Activated naive CD8-positive, alpha-beta T cell treated with anti-CD3 and anti-CD28 coated beads for 36 hours (primary cell): ENCODE measurements around the gene KNSTRN. TPM values are rescaled to one million over a fixed set of nuclear protein-coding genes. Genes with fewer than 3 reads are reported as not detected.

Experiments
- DNase-seq: peaks from one replicate; pipeline ENCODE4 v3.0.0; 2021
- H3K27ac Mint-ChIP-seq: one replicate; pipeline ENCODE4 v1.8.0; 2022; ENCODE audit warnings: mild to moderate bottlenecking, moderate library complexity, mixed read lengths
- H3K27me3 Mint-ChIP-seq: one replicate; pipeline ENCODE4 v1.8.0; 2022; ENCODE audit warnings: mild to moderate bottlenecking, mixed read lengths
- H3K36me3 Mint-ChIP-seq: one replicate; pipeline ENCODE4 v1.8.0; 2021; ENCODE audit warnings: mild to moderate bottlenecking, mixed read lengths
- H3K4me1 Mint-ChIP-seq: one replicate; pipeline ENCODE4 v1.8.0; 2021; ENCODE audit warnings: mixed read lengths
- H3K4me3 Mint-ChIP-seq: one replicate; pipeline ENCODE4 v1.8.0; 2022; ENCODE audit warnings: mild to moderate bottlenecking, moderate library complexity, mixed read lengths
- H3K9me3 Mint-ChIP-seq: one replicate; pipeline ENCODE4 v1.8.0; 2022; ENCODE audit warnings: mixed read lengths
- total RNA-seq, 2 experiments: library from RNA; stranded (reverse); gene quantifications; one replicate each; pipeline ENCODE4 v1.2.3, GENCODE V29; 2021

The KNSTRN gene
- total RNA-seq, 2 experiments from 2014 or later: 54.3 to 56.3 TPM

- peak overlapping the region; percentile 60 for H3K4me3 Mint-ChIP-seq
Measured at GRCh38 chr15:40397688-40398412, 15.3 kb downstream of the KNSTRN start.

GRCh38 chr15:40398413-40398873 is 15.9 kb downstream of the KNSTRN start:
- no peak for DNase-seq
- Mint-ChIP-seq H3K9me3 (no peaks in the 10 kb centered on the region), H3K36me3 (peaks cover 9% of the 10 kb centered on the region), H3K27me3 (no peaks in the 10 kb centered on the region), H3K4me1 (peaks cover 19% of the 10 kb centered on the region), H3K27ac (peak overlapping the region; percentile 88), H3K4me3 (peak overlapping the region; percentile 60)

More at GRCh38 chr15:40397688-40398412, 15.3 kb downstream of the KNSTRN start:
- no peak for DNase-seq
- Mint-ChIP-seq H3K9me3 (no peaks in the 10 kb centered on the region), H3K27me3 (no peaks in the 10 kb centered on the region), H3K36me3 (peaks cover 12% of the 10 kb centered on the region), H3K27ac (peak overlapping the region; percentile 70), H3K4me1 (peaks cover 18% of the 10 kb centered on the region)

GRCh38 chr15:40399370-40399769 is 16.8 kb downstream of the KNSTRN start:
- H3K27ac Mint-ChIP-seq: no peak overlapping the region
- no peak overlapping the region for H3K4me3 Mint-ChIP-seq

GRCh38 chr15:40405501-40406381 is 23.2 kb downstream of the KNSTRN start, which contains the start of gene IVD:
Gene IVD (plus strand): TSS chr15:40405795. CDS start chr15:40405828, 33 bp downstream.
- H3K27ac Mint-ChIP-seq: peak within 1 kb of the TSS; percentile 94
- DNase-seq: peak; percentile 97
- H3K4me1 Mint-ChIP-seq: peaks cover 45% of the 10 kb centered on the region
- peaks cover 13% of the 10 kb centered on the region for H3K36me3 Mint-ChIP-seq
- H3K4me3 Mint-ChIP-seq: peak within 1 kb of the TSS; percentile 78
- H3K27me3 Mint-ChIP-seq: no peaks in the 10 kb centered on the region
- H3K9me3 Mint-ChIP-seq: no peaks in the 10 kb centered on the region

More at GRCh38 chr15:40399370-40399769, 16.8 kb downstream of the KNSTRN start:
- no peak for DNase-seq
- peaks cover 6% of the 10 kb centered on the region for H3K36me3 Mint-ChIP-seq
- no peaks in the 10 kb centered on the region for H3K9me3 Mint-ChIP-seq
- no peaks in the 10 kb centered on the region for H3K27me3 Mint-ChIP-seq
- peaks cover 24% of the 10 kb centered on the region for H3K4me1 Mint-ChIP-seq

- H3K4me3 Mint-ChIP-seq: peak overlapping the region; percentile 78
- H3K9me3 Mint-ChIP-seq: no peaks in the 10 kb centered on the region
- no peak for DNase-seq
- H3K36me3 Mint-ChIP-seq: peaks cover 30% of the 10 kb centered on the region
- H3K4me1 Mint-ChIP-seq: peaks cover 45% of the 10 kb centered on the region
- no peaks in the 10 kb centered on the region for H3K27me3 Mint-ChIP-seq
- H3K27ac Mint-ChIP-seq: peak overlapping the region; percentile 43
Measured at GRCh38 chr15:40407330-40407990, 24.9 kb downstream of the KNSTRN start.

GRCh38 chr15:40409366-40409765 is 26.8 kb downstream of the KNSTRN start:
- DNase-seq: no peak
- H3K27me3 Mint-ChIP-seq: no peaks in the 10 kb centered on the region
- H3K36me3 Mint-ChIP-seq: peaks cover 32% of the 10 kb centered on the region
- H3K9me3 Mint-ChIP-seq: no peaks in the 10 kb centered on the region
- H3K4me3 Mint-ChIP-seq: no peak overlapping the region
- peak overlapping the region; percentile 65 for H3K27ac Mint-ChIP-seq
- H3K4me1 Mint-ChIP-seq: peaks cover 39% of the 10 kb centered on the region

- H3K27me3 Mint-ChIP-seq: no peaks in the 10 kb centered on the region
- H3K9me3 Mint-ChIP-seq: no peaks in the 10 kb centered on the region
- no peak overlapping the region for H3K4me3 Mint-ChIP-seq
- H3K27ac Mint-ChIP-seq: peak overlapping the region; percentile 64
- no peak for DNase-seq
- peaks cover 30% of the 10 kb centered on the region for H3K4me1 Mint-ChIP-seq
- H3K36me3 Mint-ChIP-seq: peaks cover 32% of the 10 kb centered on the region
Measured at GRCh38 chr15:40410476-40410875, 28.0 kb downstream of the KNSTRN start.

GRCh38 chr15:40412095-40412759 is 29.7 kb downstream of the KNSTRN start:
- no peaks in the 10 kb centered on the region for H3K27me3 Mint-ChIP-seq
- DNase-seq: no peak
- peak overlapping the region; percentile 11 for H3K27ac Mint-ChIP-seq
- no peaks in the 10 kb centered on the region for H3K9me3 Mint-ChIP-seq
- peaks cover 21% of the 10 kb centered on the region for H3K4me1 Mint-ChIP-seq
- no peak overlapping the region for H3K4me3 Mint-ChIP-seq
- peaks cover 26% of the 10 kb centered on the region for H3K36me3 Mint-ChIP-seq

- H3K36me3 Mint-ChIP-seq: peaks cover 26% of the 10 kb centered on the region
- peaks cover 14% of the 10 kb centered on the region for H3K4me1 Mint-ChIP-seq
- no peaks in the 10 kb centered on the region for H3K9me3 Mint-ChIP-seq
- DNase-seq: no peak
- no peaks in the 10 kb centered on the region for H3K27me3 Mint-ChIP-seq
- H3K27ac Mint-ChIP-seq: no peak overlapping the region
- H3K4me3 Mint-ChIP-seq: no peak overlapping the region
Measured at GRCh38 chr15:40413036-40413435, 30.5 kb downstream of the KNSTRN start.

GRCh38 chr15:40414816-40415215 is 32.3 kb downstream of the KNSTRN start:
- H3K4me3 Mint-ChIP-seq: no peak overlapping the region
- H3K9me3 Mint-ChIP-seq: no peaks in the 10 kb centered on the region
- H3K4me1 Mint-ChIP-seq: no peaks in the 10 kb centered on the region
- H3K27me3 Mint-ChIP-seq: no peaks in the 10 kb centered on the region
- DNase-seq: no peak
- H3K27ac Mint-ChIP-seq: no peak overlapping the region
- H3K36me3 Mint-ChIP-seq: peaks cover 20% of the 10 kb centered on the region

GRCh38 chr15:40415226-40415625 is 32.7 kb downstream of the KNSTRN start:
- H3K36me3 Mint-ChIP-seq: peaks cover 20% of the 10 kb centered on the region

GRCh38 chr15:40416056-40416455 is 33.5 kb downstream of the KNSTRN start:
- peaks cover 15% of the 10 kb centered on the region for H3K36me3 Mint-ChIP-seq
- no peak for DNase-seq
- no peaks in the 10 kb centered on the region for H3K27me3 Mint-ChIP-seq
- no peak overlapping the region for H3K4me3 Mint-ChIP-seq
- no peaks in the 10 kb centered on the region for H3K4me1 Mint-ChIP-seq
- H3K27ac Mint-ChIP-seq: peak overlapping the region; percentile 43
- H3K9me3 Mint-ChIP-seq: no peaks in the 10 kb centered on the region

More at GRCh38 chr15:40415226-40415625, 32.7 kb downstream of the KNSTRN start:
- Mint-ChIP-seq H3K4me1 (no peaks in the 10 kb centered on the region), H3K4me3 (no peak overlapping the region), H3K9me3 (no peaks in the 10 kb centered on the region), H3K27me3 (no peaks in the 10 kb centered on the region), H3K27ac (no peak overlapping the region)
- DNase-seq: no peak

GRCh38 chr15:40418126-40418525 is 35.6 kb downstream of the KNSTRN start:
- no peak overlapping the region for H3K27ac Mint-ChIP-seq

GRCh38 chr15:40420071-40420713 is 37.7 kb downstream of the KNSTRN start:
- Mint-ChIP-seq H3K27me3 (no peaks in the 10 kb centered on the region), H3K4me3 (no peak overlapping the region), H3K9me3 (no peaks in the 10 kb centered on the region), H3K4me1 (no peaks in the 10 kb centered on the region), H3K36me3 (no peaks in the 10 kb centered on the region), H3K27ac (no peak overlapping the region)
- DNase-seq: no peak

More at GRCh38 chr15:40418126-40418525, 35.6 kb downstream of the KNSTRN start:
- H3K9me3 Mint-ChIP-seq: no peaks in the 10 kb centered on the region
- no peak for DNase-seq
- no peaks in the 10 kb centered on the region for H3K36me3 Mint-ChIP-seq
- no peaks in the 10 kb centered on the region for H3K4me1 Mint-ChIP-seq
- H3K27me3 Mint-ChIP-seq: no peaks in the 10 kb centered on the region
- no peak overlapping the region for H3K4me3 Mint-ChIP-seq
